ES-I3 (cell line): Measurements from ENCODE around the gene ZDHHC8.
A peak's percentile ranks its signal among the peaks of the same experiment; 100 is the strongest.

ENCODE experiments used
- H3K36me3 ChIP-seq: 2 replicates; pipeline ENCODE4 v1.6.1; 2013; ENCODE audit warnings: mild to moderate bottlenecking, low read length, control low read depth, moderate library complexity; ENCODE audit not compliant: insufficient read depth
- H3K4me1 ChIP-seq: 2 replicates; pipeline ENCODE4 v1.6.1; 2013; ENCODE audit warnings: mild to moderate bottlenecking, control low read depth, low read length; ENCODE audit not compliant: insufficient read depth
- H3K9ac ChIP-seq: 2 replicates; pipeline ENCODE4 v1.6.1; 2013; ENCODE audit warnings: low read depth, mild to moderate bottlenecking, low read length, moderate library complexity
- H3K9me3 ChIP-seq: 2 replicates; pipeline ENCODE4 v1.6.1; 2013; ENCODE audit warnings: mild to moderate bottlenecking, low read length, moderate library complexity; ENCODE audit not compliant: control insufficient read depth, insufficient read depth

The ZDHHC8 gene

GRCh38 chr22:20128619-20128901, 3.0 kb upstream of the ZDHHC8 start:
- no peaks in the 10 kb centered on the region for H3K9me3 ChIP-seq
- H3K9ac ChIP-seq = no peak overlapping the region
- H3K4me1 ChIP-seq = no peaks in the 10 kb centered on the region; the same call in 1 of the 2 replicates
- no peaks in the 10 kb centered on the region for H3K36me3 ChIP-seq

- H3K9me3 ChIP-seq = no peaks in the 10 kb centered on the region
- no peak overlapping the region for H3K9ac ChIP-seq
- H3K36me3 ChIP-seq = no peaks in the 10 kb centered on the region
- H3K4me1 ChIP-seq = no peaks in the 10 kb centered on the region; the same call in 1 of the 2 replicates
These were observed 2.5 kb upstream of the ZDHHC8 start for GRCh38 chr22:20128902-20129746.

GRCh38 chr22:20129747-20130014, 1.9 kb upstream of the ZDHHC8 start:
- Histone ChIP-seq H3K9ac (no peak overlapping the region), H3K4me1 (no peaks in the 10 kb centered on the region; the same call in 1 of the 2 replicates), H3K9me3 (no peaks in the 10 kb centered on the region), H3K36me3 (no peaks in the 10 kb centered on the region)

DNA sequence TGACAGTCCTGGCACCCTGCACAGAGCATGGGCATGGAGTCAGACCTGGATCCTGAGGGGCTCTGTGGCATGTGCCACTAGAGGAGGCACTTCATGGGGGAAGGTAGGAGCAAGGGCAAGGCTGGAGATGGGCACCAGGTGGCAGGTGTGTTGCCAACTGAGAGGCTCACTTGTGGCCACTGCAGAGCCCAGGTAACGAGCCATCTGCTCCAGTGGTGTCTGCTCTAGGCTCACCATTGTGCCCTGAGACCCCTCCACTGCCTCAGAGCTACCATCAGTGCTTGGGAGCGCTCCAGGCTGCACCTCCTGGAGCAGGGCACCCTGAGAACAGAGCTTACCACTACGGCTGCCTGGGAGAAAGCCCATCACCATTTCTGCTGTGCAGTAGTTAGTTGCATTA, 1.3 kb upstream of the ZDHHC8 start:
- Histone ChIP-seq H3K9me3 (no peaks in the 10 kb centered on the region), H3K4me1 (no peaks in the 10 kb centered on the region; the same call in 1 of the 2 replicates), H3K36me3 (no peaks in the 10 kb centered on the region), H3K9ac (no peak overlapping the region)

- H3K9me3 ChIP-seq = no peaks in the 10 kb centered on the region
- peak overlapping the region; percentile 85 for H3K9ac ChIP-seq
- no peaks in the 10 kb centered on the region for H3K36me3 ChIP-seq
- no peaks in the 10 kb centered on the region; the same call in 1 of the 2 replicates for H3K4me1 ChIP-seq
These were observed 640 bp upstream of the ZDHHC8 start for GRCh38 chr22:20130731-20131596.

- H3K9ac ChIP-seq = peak overlapping the region; percentile 64
- no peaks in the 10 kb centered on the region for H3K36me3 ChIP-seq
- no peaks in the 10 kb centered on the region; the same call in 1 of the 2 replicates for H3K4me1 ChIP-seq
- no peaks in the 10 kb centered on the region for H3K9me3 ChIP-seq
These were observed 468 bp downstream of the ZDHHC8 start for GRCh38 chr22:20131859-20132685.

- H3K9ac ChIP-seq = peak overlapping the region; percentile 64
- no peaks in the 10 kb centered on the region; the same call in 1 of the 2 replicates for H3K4me1 ChIP-seq
- H3K36me3 ChIP-seq = no peaks in the 10 kb centered on the region
- H3K9me3 ChIP-seq = no peaks in the 10 kb centered on the region
These were observed 1.2 kb downstream of the ZDHHC8 start for GRCh38 chr22:20132686-20133246.

DNA sequence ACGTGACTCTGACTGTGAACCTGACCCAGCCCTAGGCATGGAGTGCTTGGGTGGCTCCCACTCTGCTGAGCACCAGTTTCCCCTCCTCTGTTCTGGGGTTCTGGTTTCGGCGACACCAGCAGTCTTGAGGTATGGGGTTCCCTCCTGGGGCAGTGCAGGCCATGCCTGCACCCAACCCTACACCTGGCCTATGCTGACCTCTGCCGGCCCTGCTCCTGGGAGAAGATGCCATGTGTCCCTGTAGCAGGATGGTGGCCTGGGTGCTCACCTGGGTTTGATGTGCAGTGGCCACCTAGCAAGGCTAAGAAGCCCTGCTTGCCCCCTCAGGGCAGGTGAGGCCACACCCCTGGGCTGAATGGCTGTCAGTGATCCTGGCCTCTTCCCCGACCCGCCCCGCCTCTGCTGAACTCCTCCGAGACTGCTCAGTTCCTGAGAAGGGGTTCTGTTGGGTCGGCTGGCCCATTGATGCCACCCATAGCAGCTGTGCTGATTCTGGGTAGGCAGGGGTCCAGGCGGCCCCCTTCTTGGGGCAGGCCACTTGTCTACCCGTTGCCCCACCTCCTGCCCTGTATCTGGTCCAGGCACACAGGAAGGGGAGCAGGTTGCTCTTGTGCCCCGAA, 2.4 kb downstream of the ZDHHC8 start:
- no peaks in the 10 kb centered on the region for H3K36me3 ChIP-seq
- H3K4me1 ChIP-seq = no peaks in the 10 kb centered on the region; the same call in 1 of the 2 replicates
- H3K9me3 ChIP-seq = no peaks in the 10 kb centered on the region
- no peak overlapping the region for H3K9ac ChIP-seq

- no peaks in the 10 kb centered on the region for H3K36me3 ChIP-seq
- no peak overlapping the region for H3K9ac ChIP-seq
- H3K9me3 ChIP-seq = no peaks in the 10 kb centered on the region
- no peaks in the 10 kb centered on the region; the same call in 1 of the 2 replicates for H3K4me1 ChIP-seq
These were observed 3.7 kb downstream of the ZDHHC8 start for GRCh38 chr22:20135265-20135664.

DNA sequence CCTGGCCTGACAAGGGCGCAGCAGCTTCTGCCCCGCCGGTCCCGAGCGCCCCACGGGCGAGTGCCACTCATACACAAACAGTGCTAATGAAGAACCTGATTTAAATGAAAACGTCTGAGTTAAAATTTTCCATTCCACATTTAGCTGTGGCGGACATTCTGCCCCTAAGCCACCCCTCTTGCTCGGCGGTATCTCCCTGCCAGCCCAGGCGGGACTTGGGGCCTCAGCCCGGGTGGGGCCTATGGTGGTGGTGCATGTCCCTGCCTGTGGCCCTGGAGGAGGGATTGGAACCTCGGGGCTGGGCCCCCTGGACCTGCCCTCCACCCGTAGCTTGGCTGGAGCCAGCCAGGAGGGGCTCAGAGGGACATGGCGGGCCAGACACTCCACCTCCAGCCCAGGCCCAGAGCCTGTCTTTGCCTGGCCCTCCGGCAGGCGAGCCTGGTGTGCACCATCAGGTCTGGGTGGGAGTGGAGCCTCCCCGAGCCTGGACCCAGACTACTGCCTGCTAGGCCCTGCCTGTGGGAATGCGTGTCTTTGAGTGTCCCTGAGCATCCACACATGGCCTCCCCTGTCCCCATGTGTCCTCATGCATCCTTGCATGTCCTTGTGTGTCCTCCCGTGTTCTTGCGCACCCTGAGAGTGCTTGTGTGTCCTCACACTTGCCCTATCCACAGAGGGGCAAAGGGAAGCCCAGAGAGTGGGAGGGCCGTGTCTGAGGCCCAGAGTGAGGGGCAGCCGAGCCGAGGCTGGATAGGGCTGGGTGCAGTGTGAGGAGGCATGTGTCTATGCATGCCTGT, 4.4 kb downstream of the ZDHHC8 start:
- Histone ChIP-seq H3K9me3 (no peaks in the 10 kb centered on the region), H3K36me3 (no peaks in the 10 kb centered on the region), H3K9ac (no peak overlapping the region), H3K4me1 (no peaks in the 10 kb centered on the region; the same call in 1 of the 2 replicates)

GRCh38 chr22:20136603-20136873, 4.9 kb downstream of the ZDHHC8 start:
- H3K9me3 ChIP-seq = no peaks in the 10 kb centered on the region
- H3K9ac ChIP-seq = no peak overlapping the region
- H3K4me1 ChIP-seq = no peaks in the 10 kb centered on the region; the same call in 1 of the 2 replicates
- H3K36me3 ChIP-seq = no peaks in the 10 kb centered on the region

GRCh38 chr22:20137113-20137512, 5.5 kb downstream of the ZDHHC8 start:
- no peaks in the 10 kb centered on the region; the same call in 1 of the 2 replicates for H3K4me1 ChIP-seq
- no peaks in the 10 kb centered on the region for H3K36me3 ChIP-seq
- H3K9ac ChIP-seq = no peak overlapping the region
- H3K9me3 ChIP-seq = no peaks in the 10 kb centered on the region

GRCh38 chr22:20137671-20138416, 6.2 kb downstream of the ZDHHC8 start:
- H3K4me1 ChIP-seq = no peaks in the 10 kb centered on the region; the same call in 1 of the 2 replicates
- no peak overlapping the region for H3K9ac ChIP-seq
- no peaks in the 10 kb centered on the region for H3K36me3 ChIP-seq
- no peaks in the 10 kb centered on the region for H3K9me3 ChIP-seq
